Lower leg skin (tissue), 3 donors: ENCODE data around the gene FA2H.

ENCODE experiments used
- CTCF ChIP-seq, 3 donors: fragments of 450-650 bp; IDR thresholded peaks; one replicate each; pipeline ENCODE4 v1.5.1; 2016; ENCODE audit warnings: antibody characterized with exemption in 3 of 3, mild to moderate bottlenecking in 3 of 3, moderate library complexity in 2 of 3
- POLR2A ChIP-seq, 2 donors: fragments of 450-650 bp; IDR thresholded peaks; one replicate each; pipeline ENCODE4 v1.6.1; 2016 to 2017; ENCODE audit warnings: antibody characterized with exemption in 2 of 2, mild to moderate bottlenecking in 1 of 2, moderate library complexity in 1 of 2

- TF ChIP-seq CTCF (IDR thresholded peaks at IDR 0.05) (no peak), POLR2A (IDR thresholded peaks at IDR 0.05) (no peak)
These were observed 75.0 kb downstream of the FA2H start for GRCh38 chr16:74699666-74700065.
